MM.1S (cell line): ENCODE results near the gene BICDL2.
A peak's percentile ranks its signal among the peaks of the same experiment; 100 is the strongest.

ENCODE experiments used
- DNase-seq: peaks from one replicate; pipeline ENCODE4 v3.0.0-alpha.2; 2015
- H2AFZ ChIP-seq: fragments of 300-600 bp; sonication (generic); 2 replicates; pipeline ENCODE4 v1.6.0; 2016; ENCODE audit warnings: antibody characterized with exemption, low read length
- H3F3A ChIP-seq: fragments of 300-600 bp; sonication (generic); 2 replicates; pipeline ENCODE4 v1.6.1; 2016; ENCODE audit warnings: mild to moderate bottlenecking, antibody characterized with exemption, low read length, moderate library complexity, mixed read lengths; ENCODE audit not compliant: insufficient read depth
- H3K27ac ChIP-seq: fragments of 300-600 bp; sonication (generic); 2 replicates; pipeline ENCODE4 v1.5.1; 2016; ENCODE audit warnings: mild to moderate bottlenecking, low read length
- H3K27me3 ChIP-seq: fragments of 300-600 bp; sonication (generic); replicated peaks from 2 replicates; pipeline ENCODE4 v1.6.0; 2016; ENCODE audit warnings: low read length; ENCODE audit not compliant: insufficient read depth
- H3K36me3 ChIP-seq: fragments of 300-600 bp; sonication (generic); replicated peaks from 2 replicates; pipeline ENCODE4 v1.6.1; 2016; ENCODE audit warnings: mild to moderate bottlenecking, low read length, mixed read lengths; ENCODE audit not compliant: insufficient read depth
- H3K4me1 ChIP-seq: fragments of 300-600 bp; sonication (generic); 2 replicates; pipeline ENCODE4 v1.6.1; 2016; ENCODE audit warnings: low read length, mixed read lengths
- H3K4me2 ChIP-seq: fragments of 300-600 bp; sonication (generic); 2 replicates; pipeline ENCODE4 v1.6.0; 2016; ENCODE audit warnings: low read depth, low read length
- H3K4me3 ChIP-seq: fragments of 300-600 bp; sonication (generic); 2 replicates; pipeline ENCODE4 v1.5.1; 2016; ENCODE audit warnings: low read length, mixed read lengths
- H3K79me2 ChIP-seq: fragments of 300-600 bp; sonication (generic); 2 replicates; pipeline ENCODE4 v1.6.1; 2016; ENCODE audit warnings: mixed run types, low read length, mixed read lengths
- H3K9ac ChIP-seq: fragments of 300-600 bp; sonication (generic); 2 replicates; pipeline ENCODE4 v1.6.1; 2016; ENCODE audit warnings: low read length, mixed read lengths
- H3K9me2 ChIP-seq: fragments of 300-600 bp; sonication (generic); replicated peaks from 2 replicates; pipeline ENCODE4 v1.6.1; 2016; ENCODE audit warnings: mild to moderate bottlenecking, low read length, mixed read lengths; ENCODE audit not compliant: insufficient read depth
- H3K9me3 ChIP-seq: fragments of 300-600 bp; sonication (generic); replicated peaks from 2 replicates; pipeline ENCODE4 v1.6.1; 2016; ENCODE audit warnings: mild to moderate bottlenecking, low read length, mixed read lengths; ENCODE audit not compliant: insufficient read depth
- H4K20me1 ChIP-seq: fragments of 300-600 bp; sonication (generic); 2 replicates; pipeline ENCODE4 v1.6.1; 2016; ENCODE audit warnings: mild to moderate bottlenecking, low read length, moderate library complexity, mixed read lengths; ENCODE audit not compliant: insufficient read depth
- EZH2 ChIP-seq: fragments of 300-600 bp; sonication (generic); optimal IDR thresholded peaks from 2 replicates; pipeline ENCODE3; 2017; ENCODE audit warnings: low read depth, mild to moderate bottlenecking, antibody characterized with exemption, low read length, mixed read lengths
- EZH2phosphoT487 ChIP-seq: fragments of 300-600 bp; sonication (generic); IDR thresholded peaks from 2 replicates; pipeline ENCODE4 v1.6.1; 2018; ENCODE audit warnings: antibody characterized with exemption, low read length
- TF ChIP-seq, protein P1 (sequence below): fragments of 300-600 bp; sonication (generic); IDR thresholded peaks from 2 replicates; pipeline ENCODE4 v1.5.1; 2016; ENCODE audit warnings: antibody characterized with exemption, low read length, mixed read lengths

Gene BICDL2

DNA sequence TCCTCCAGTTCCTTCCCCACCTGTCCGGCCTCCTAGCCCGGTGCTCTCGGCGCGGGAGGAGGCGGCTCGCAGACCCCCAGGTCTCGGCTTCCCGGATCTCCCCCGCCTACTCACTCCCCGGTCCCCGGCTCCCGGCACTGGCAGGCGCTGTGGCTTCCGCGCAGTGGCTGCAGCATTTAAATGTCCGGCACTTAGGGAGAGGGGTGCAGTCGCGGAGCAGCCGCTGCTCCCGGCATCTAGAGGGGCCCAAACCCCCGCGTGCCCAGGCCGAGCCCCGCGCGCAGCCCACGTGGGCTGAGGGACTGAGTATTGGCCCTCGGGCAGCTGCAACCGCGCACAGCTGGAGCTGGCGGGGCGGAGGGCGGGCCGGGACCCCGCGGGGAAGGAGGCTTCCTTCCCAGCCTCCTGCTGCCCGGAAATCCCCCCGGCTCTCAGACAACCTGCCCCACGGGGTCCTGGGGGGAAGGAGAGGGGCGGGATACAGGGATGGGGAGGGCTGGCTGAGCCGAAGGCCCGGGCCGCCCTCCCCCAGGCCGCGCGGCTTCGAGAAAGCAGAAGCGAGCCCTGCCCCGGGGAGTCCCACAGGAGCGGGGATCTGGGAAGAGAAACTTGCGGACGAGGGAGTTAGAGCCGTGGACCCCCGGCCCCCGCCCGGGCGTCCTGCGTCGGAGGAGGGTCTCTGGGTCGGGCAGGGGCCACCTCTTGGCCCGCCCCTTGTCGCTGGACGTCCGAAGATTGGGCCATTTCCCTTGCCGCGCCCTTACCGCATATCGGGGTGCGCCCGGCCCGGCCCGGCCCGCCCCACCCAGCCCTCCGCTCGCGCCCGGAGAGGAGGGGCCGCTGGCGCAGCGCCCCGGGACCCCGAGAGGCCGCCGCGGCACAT is 9.3 kb upstream of the BICDL2 start, which contains the start of gene MMP25:
TSS of gene MMP25 (plus strand) at position 804 of the 883 bp plus-strand sequence. CDS start 357 bp downstream, outside the sequence.
- Histone ChIP-seq H3F3A (no peaks in the 10 kb centered on the region), H3K9ac (no peak within 1 kb of the TSS; the same call in 1 of the 2 replicates), H3K36me3 (no peaks in the 10 kb centered on the region), H3K9me3 (no peaks in the 10 kb centered on the region), H3K9me2 (no peaks in the 10 kb centered on the region), H3K4me2 (peak within 1 kb of the TSS; percentile 88), H3K4me3 (peak within 1 kb of the TSS; percentile 51), H3K79me2 (no peaks in the 10 kb centered on the region), H4K20me1 (no peaks in the 10 kb centered on the region), H3K27ac (no peak within 1 kb of the TSS), H3K4me1 (0 out of 2 replicates have a peak, but pooled peaks cover 5% of the 10 kb centered on the region), H3K27me3 (peaks cover 91% of the 10 kb centered on the region), H2AFZ (peak within 1 kb of the TSS; percentile 27; the same call in 1 of the 2 replicates)
- TF ChIP-seq EZH2 (peak; percentile 97), EZH2phosphoT487 (peak; percentile 74; the same call in 1 of the 2 replicates)
- TF ChIP-seq, protein P1, sequence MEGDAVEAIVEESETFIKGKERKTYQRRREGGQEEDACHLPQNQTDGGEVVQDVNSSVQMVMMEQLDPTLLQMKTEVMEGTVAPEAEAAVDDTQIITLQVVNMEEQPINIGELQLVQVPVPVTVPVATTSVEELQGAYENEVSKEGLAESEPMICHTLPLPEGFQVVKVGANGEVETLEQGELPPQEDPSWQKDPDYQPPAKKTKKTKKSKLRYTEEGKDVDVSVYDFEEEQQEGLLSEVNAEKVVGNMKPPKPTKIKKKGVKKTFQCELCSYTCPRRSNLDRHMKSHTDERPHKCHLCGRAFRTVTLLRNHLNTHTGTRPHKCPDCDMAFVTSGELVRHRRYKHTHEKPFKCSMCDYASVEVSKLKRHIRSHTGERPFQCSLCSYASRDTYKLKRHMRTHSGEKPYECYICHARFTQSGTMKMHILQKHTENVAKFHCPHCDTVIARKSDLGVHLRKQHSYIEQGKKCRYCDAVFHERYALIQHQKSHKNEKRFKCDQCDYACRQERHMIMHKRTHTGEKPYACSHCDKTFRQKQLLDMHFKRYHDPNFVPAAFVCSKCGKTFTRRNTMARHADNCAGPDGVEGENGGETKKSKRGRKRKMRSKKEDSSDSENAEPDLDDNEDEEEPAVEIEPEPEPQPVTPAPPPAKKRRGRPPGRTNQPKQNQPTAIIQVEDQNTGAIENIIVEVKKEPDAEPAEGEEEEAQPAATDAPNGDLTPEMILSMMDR, result no peak
- no peak for DNase-seq

DNA sequence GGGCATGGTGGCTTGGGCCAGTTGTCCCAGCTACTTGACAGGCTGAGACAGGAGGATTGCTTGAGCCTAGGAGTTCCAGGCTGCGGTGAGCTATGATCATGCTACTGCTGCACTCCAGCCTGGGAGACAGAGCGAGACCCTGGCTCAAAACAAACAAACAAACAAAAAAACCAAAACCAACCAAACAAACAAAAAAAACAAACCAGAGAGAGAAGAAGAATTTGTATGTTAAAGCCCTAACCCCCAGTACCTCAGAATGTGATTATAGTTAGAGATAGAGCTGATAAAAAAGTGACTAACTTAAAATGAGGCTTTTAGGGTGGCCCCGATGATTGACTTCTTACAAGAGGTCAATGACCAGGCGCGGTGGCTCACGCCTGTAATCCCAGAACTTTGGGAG is 8.0 kb upstream of the BICDL2 start:
- TF ChIP-seq EZH2, result no peak
- TF ChIP-seq, protein P1, result no peak
- no peak for TF ChIP-seq EZH2phosphoT487
- no peaks in the 10 kb centered on the region for H3K9me2 ChIP-seq
- H3K4me1 ChIP-seq, result 0 out of 2 replicates have a peak, but pooled peaks cover 5% of the 10 kb centered on the region
- H3K4me2 ChIP-seq, result no peak overlapping the region
- no peak overlapping the region for H3K27ac ChIP-seq
- no peaks in the 10 kb centered on the region for H3K36me3 ChIP-seq
- no peak overlapping the region for H3K4me3 ChIP-seq
- no peaks in the 10 kb centered on the region for H3K79me2 ChIP-seq
- no peak overlapping the region for H2AFZ ChIP-seq
- no peaks in the 10 kb centered on the region for H3K9me3 ChIP-seq
- DNase-seq, result no peak
- H3K27me3 ChIP-seq, result peaks cover 89% of the 10 kb centered on the region
- no peaks in the 10 kb centered on the region for H3F3A ChIP-seq
- no peak overlapping the region for H3K9ac ChIP-seq
- no peaks in the 10 kb centered on the region for H4K20me1 ChIP-seq

DNA sequence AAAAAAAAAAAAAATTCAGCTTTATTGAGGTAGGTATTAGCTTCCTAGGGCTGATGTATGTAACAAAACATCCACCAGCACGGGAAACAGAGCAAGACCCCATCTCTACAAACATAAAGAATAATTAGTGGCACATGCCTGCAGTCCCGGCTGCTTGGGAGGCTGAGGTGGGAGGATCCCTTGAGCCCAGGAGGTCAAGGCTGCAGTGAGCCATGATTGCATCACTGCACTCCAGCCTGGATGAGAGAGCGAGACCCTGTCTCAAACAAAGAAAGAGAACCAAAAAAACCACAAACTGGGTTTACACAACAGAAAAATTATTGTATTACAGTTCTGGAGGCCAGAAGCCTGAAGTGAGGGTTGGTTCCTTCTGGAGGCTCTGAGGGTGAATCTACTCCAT is 5.6 kb upstream of the BICDL2 start:
- TF ChIP-seq EZH2phosphoT487 (no peak), EZH2 (no peak)
- TF ChIP-seq, protein P1, result no peak
- peaks cover 90% of the 10 kb centered on the region for H3K27me3 ChIP-seq
- no peak overlapping the region for H2AFZ ChIP-seq
- no peaks in the 10 kb centered on the region for H3F3A ChIP-seq
- no peaks in the 10 kb centered on the region for H3K36me3 ChIP-seq
- no peaks in the 10 kb centered on the region for H3K9me2 ChIP-seq
- no peaks in the 10 kb centered on the region for H3K79me2 ChIP-seq
- H3K4me1 ChIP-seq, result 0 out of 2 replicates have a peak, but pooled peaks cover 5% of the 10 kb centered on the region
- H3K4me2 ChIP-seq, result no peak overlapping the region
- no peak overlapping the region for H3K27ac ChIP-seq
- no peak for DNase-seq
- H3K9me3 ChIP-seq, result no peaks in the 10 kb centered on the region
- no peak overlapping the region for H3K4me3 ChIP-seq
- H4K20me1 ChIP-seq, result no peaks in the 10 kb centered on the region
- H3K9ac ChIP-seq, result no peak overlapping the region
